Aorta (tissue), 5 donors: ENCODE measurements around the gene CCDC68. TPM values are rescaled to one million over a fixed set of nuclear protein-coding genes. Genes with fewer than 3 reads are reported as not detected.

Experiments
- ATAC-seq: fragments of 200-7000 bp; cut with Tn5 transposase; one replicate; pipeline ENCODE4 v1.9.1; 2022; ENCODE audit warnings: moderate library complexity; ENCODE audit not compliant: low FRiP score
- DNase-seq, 2 donors: peaks; one replicate each; pipeline ENCODE4 v3.0.0-alpha.2; 2020
- H3K27ac ChIP-seq, 2 donors: one replicate each; pipeline ENCODE4 v1.5.1; 2013; ENCODE audit warnings: low read length in 2 of 2, mild to moderate bottlenecking in 2 of 2, moderate library complexity in 2 of 2, control low read depth in 1 of 2, inconsistent platforms in 1 of 2, low read depth in 1 of 2
- H3K27me3 ChIP-seq, 2 donors: one replicate each; pipeline ENCODE4 v1.6.1; 2013; ENCODE audit warnings: control low read depth in 1 of 2, low read length in 1 of 2, mild to moderate bottlenecking in 1 of 2, moderate library complexity in 1 of 2; ENCODE audit not compliant: insufficient read depth in 2 of 2, control insufficient read depth in 1 of 2
- H3K36me3 ChIP-seq, 2 donors: one replicate each; pipeline ENCODE4 v1.6.1; 2013; ENCODE audit warnings: control low read depth in 1 of 2, low read length in 1 of 2, mild to moderate bottlenecking in 1 of 2; ENCODE audit not compliant: insufficient read depth in 2 of 2, control insufficient read depth in 1 of 2
- H3K4me1 ChIP-seq, 2 donors: one replicate each; pipeline ENCODE4 v1.6.1; 2013; ENCODE audit warnings: low read length in 2 of 2, control low read depth in 1 of 2, mild to moderate bottlenecking in 1 of 2, moderate library complexity in 1 of 2; ENCODE audit not compliant: insufficient read depth in 2 of 2, control insufficient read depth in 1 of 2
- H3K4me3 ChIP-seq, 2 donors: one replicate each; pipeline ENCODE4 v1.5.1; 2013; ENCODE audit warnings: low read length in 2 of 2, control low read depth in 1 of 2, mild to moderate bottlenecking in 1 of 2
- H3K9me3 ChIP-seq: one replicate; pipeline ENCODE4 v1.6.1; 2013; ENCODE audit warnings: mild to moderate bottlenecking, low read length; ENCODE audit not compliant: control insufficient read depth
- WGBS, 2 donors: extraction: QIAGEN DNeasy Blood & Tissue Kit; methylation state at CpG; one replicate each; pipeline ENCODE4 v1.1.7; 2013; 5-methylcytosine and 5-hydroxymethylcytosine counted together
- intact Hi-C, 2 donors: fragments of 100-400 bp; cut with DNase I; formaldehyde crosslinking; loops; one replicate each; pipeline versions ENCODE4 v1.14.2 to v1.15.0; 2022
- polyA plus RNA-seq, 2 donors: library from polyadenylated mRNA; stranded (reverse); fragments of 200-250 nt; gene quantifications; one replicate each; pipeline ENCODE4 v1.2.3, GENCODE V29; 2013
- total RNA-seq, 2 donors: library from RNA; stranded (reverse); fragmentation: NEBNext Ultra II Directional; extraction: Animal tissue kit (Norgen Biotek cat#: 25700); gene quantifications; one replicate each; pipeline ENCODE4 v1.2.1, GENCODE V29; 2021
- donor health status: healthy with polysubstance abuse.
- donor health status: Bipolar disorder and iron deficiency.
- donor health status: DM: no; HTN: no; CAD: no.
- donor health status: DM: no; HTN: no; CAD: no.
- donor health status: DM: yes; HTN: yes; CAD: no.

Gene CCDC68
- total and polyA plus RNA-seq, 4 donors: 1.9 to 9.4 (median 6.4) TPM

- DNase-seq: no peak
Measured at GRCh38 chr18:54967786-54968185, 8.5 kb upstream of the CCDC68 start.

DNA sequence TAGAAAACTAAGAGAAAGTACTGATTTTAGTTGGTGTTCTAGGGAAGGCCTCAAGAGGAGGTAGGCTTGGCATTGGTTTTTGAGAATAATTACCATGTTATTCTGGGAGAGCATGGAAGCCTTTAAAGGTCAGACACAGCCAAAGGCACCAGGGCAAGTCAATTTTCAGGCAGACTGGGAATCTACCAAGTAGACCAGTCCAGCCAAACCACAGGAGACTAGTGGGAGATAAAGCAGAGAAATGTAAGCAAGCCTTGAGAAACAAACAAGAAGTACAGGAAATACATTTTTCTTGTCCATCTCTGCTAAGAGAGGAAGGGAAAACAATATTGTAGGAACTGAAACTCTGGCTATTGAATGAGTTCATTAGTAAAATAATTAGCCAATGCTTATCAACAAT is 5.5 kb upstream of the CCDC68 start:
- ATAC-seq: no peak
- no peak overlapping the region for H3K4me3 ChIP-seq
- intact Hi-C loops: no loop called here
- H3K27ac ChIP-seq: no peak overlapping the region
- H3K27me3 ChIP-seq: no peaks in the 10 kb centered on the region
- DNase-seq: no peak
- no peaks in the 10 kb centered on the region for H3K9me3 ChIP-seq
- H3K36me3 ChIP-seq: no peaks in the 10 kb centered on the region
- H3K4me1 ChIP-seq: no peaks in the 10 kb centered on the region

More at GRCh38 chr18:54967786-54968185, 8.5 kb upstream of the CCDC68 start:
- Histone ChIP-seq H3K9me3 (no peaks in the 10 kb centered on the region), H3K27me3 (no peaks in the 10 kb centered on the region), H3K4me1 (no peaks in the 10 kb centered on the region), H3K4me3 (no peak overlapping the region), H3K36me3 (no peaks in the 10 kb centered on the region), H3K27ac (no peak overlapping the region)
- WGBS, 2 donors: 74 to 76% methylated on average over 4 of the region's 4 CpGs
- no peak for ATAC-seq
- intact Hi-C loops: no loop called here

DNA sequence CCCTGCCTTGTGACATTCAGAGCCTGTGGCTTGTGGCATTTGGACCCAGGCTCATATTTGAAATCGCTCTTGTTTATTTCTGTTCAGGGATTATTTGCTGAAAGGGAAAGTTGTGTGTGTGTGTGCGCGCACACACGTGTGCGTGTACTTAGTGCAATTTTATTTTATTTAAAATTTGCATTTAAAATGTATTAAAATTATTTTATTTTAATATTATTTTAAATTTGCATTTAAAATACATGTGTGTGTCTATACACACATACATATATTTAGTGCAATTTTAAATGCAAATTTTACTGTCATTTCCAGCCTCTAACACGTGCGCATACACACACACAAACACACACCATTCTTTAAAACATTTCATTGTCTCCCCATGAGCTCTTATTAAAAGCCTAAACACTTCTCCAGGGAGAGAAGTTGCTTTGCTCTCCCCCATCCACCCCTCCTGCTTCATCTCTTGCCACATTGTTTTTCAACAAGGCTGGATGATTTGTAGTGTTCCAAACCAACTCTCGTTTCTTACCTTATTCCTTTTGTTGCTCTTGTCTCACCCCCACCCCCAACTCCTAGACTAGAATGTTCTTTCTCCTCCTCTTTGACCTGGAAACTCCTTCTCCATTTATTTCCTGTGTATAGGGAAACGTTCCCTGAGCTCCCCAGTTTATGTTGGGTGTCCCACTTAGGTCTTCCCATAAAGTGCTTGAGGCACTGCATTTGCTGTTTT is 3.8 kb upstream of the CCDC68 start:
- H3K36me3 ChIP-seq: no peaks in the 10 kb centered on the region
- DNase-seq (no peak), ATAC-seq (no peak)
- no peaks in the 10 kb centered on the region for H3K27me3 ChIP-seq
- intact Hi-C loops: no loop called here
- no peak overlapping the region for H3K27ac ChIP-seq
- WGBS, 2 donors: 79 to 85% methylated on average over 9 of the region's 9 CpGs
- no peaks in the 10 kb centered on the region for H3K9me3 ChIP-seq
- H3K4me1 ChIP-seq: no peaks in the 10 kb centered on the region
- no peak overlapping the region for H3K4me3 ChIP-seq

GRCh38 chr18:54961868-54962267 is 2.6 kb upstream of the CCDC68 start:
- WGBS, 2 donors: 92 to 96% methylated on average over 4 of the region's 4 CpGs
- Histone ChIP-seq H3K27me3 (no peaks in the 10 kb centered on the region), H3K27ac (no peak overlapping the region), H3K4me3 (no peak overlapping the region), H3K36me3 (no peaks in the 10 kb centered on the region), H3K4me1 (no peaks in the 10 kb centered on the region), H3K9me3 (no peaks in the 10 kb centered on the region)
- ATAC-seq (no peak), DNase-seq (no peak)
- intact Hi-C loops: no loop called here

DNA sequence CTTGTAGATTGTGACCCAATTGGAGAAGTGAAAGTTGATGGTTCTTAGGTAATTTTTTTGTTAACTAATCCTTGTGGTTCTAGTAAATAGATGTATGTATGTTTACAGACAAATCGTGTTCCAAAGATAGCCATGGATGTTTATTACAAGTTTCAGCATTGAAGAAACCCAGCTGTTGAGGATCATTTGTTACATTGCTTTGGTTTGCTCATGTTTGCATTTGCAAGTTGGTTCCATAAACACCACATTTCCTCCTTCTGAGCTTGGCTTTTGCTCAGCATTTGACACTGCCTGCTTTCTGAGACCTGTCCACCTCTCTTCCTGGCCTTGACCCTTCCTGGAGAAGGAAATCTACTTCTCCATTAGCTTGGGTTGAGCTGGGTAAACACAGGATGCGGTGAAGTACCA is 1.8 kb upstream of the CCDC68 start:
- WGBS, 2 donors: 46 to 47% methylated on average over 2 of the region's 2 CpGs
- no peak overlapping the region for H3K4me3 ChIP-seq
- ATAC-seq: no peak
- H3K27me3 ChIP-seq: no peaks in the 10 kb centered on the region
- H3K36me3 ChIP-seq: no peaks in the 10 kb centered on the region
- intact Hi-C loops: no loop called here
- DNase-seq: no peak
- H3K4me1 ChIP-seq: no peaks in the 10 kb centered on the region
- no peaks in the 10 kb centered on the region for H3K9me3 ChIP-seq
- H3K27ac ChIP-seq: no peak overlapping the region

DNA sequence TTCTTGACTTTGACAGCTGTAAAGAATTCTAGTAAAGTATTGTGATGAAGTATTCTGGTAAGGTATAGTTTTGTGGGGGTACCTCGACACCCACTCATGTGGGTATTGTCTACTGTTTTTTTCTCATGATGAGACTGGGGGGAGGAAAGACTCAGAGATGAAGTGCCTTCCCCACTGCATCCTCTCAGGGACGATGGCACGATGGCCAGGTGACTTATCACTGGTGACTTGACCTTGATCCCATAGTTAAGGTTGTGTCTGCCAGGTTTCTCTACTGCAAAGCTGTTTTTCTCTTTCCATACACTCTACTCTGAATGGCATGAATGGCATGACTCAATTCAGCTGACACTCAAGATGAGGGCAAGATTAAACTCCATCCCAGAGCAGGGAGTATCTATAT is 936 bp upstream of the CCDC68 start:
- Histone ChIP-seq H3K9me3 (no peaks in the 10 kb centered on the region), H3K27me3 (no peaks in the 10 kb centered on the region), H3K4me3 (no peak overlapping the region), H3K4me1 (no peaks in the 10 kb centered on the region), H3K27ac (no peak overlapping the region), H3K36me3 (no peaks in the 10 kb centered on the region)
- intact Hi-C loops: no loop called here
- 88 to 94% methylated on average over 3 of the region's 3 CpGs for WGBS, 2 donors
- DNase-seq (no peak), ATAC-seq (no peak)

DNA sequence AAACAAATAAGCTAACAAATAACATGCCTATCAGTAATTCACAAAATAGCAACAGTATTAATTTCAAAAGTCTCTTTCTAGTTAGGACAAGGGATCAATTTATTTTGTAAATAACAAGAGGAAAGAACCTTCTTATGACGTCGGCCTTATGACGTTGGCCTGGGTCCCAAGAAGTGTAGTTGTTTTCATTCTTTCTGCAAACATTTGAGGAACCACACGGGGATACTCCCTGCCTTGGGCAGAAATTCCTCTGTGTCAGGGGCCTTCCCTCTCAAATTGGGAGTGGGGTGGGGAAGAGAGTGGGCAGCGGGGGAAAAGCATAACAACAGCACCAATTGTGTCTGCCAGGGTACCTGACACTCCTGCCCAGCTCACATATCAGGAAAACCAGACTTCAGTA is 1.3 kb downstream of the CCDC68 start:
- WGBS, 2 donors: 59 to 69% methylated on average over 5 of the region's 5 CpGs
- ATAC-seq (no peak), DNase-seq (no peak)
- Histone ChIP-seq H3K27ac (no peak overlapping the region), H3K36me3 (no peaks in the 10 kb centered on the region), H3K4me1 (no peaks in the 10 kb centered on the region), H3K4me3 (no peak overlapping the region), H3K27me3 (no peaks in the 10 kb centered on the region), H3K9me3 (no peaks in the 10 kb centered on the region)
- intact Hi-C loops: no loop called here

- DNase-seq (no peak), ATAC-seq (no peak)
- 66% methylated on average over 2 of the region's 2 CpGs for WGBS, 2 donors
- Histone ChIP-seq H3K27me3 (no peaks in the 10 kb centered on the region), H3K27ac (no peak overlapping the region), H3K9me3 (no peaks in the 10 kb centered on the region), H3K4me1 (no peaks in the 10 kb centered on the region), H3K36me3 (no peaks in the 10 kb centered on the region), H3K4me3 (no peak overlapping the region)
- intact Hi-C loops: no loop called here
Measured at GRCh38 chr18:54957296-54957832, 1.9 kb downstream of the CCDC68 start.

DNA sequence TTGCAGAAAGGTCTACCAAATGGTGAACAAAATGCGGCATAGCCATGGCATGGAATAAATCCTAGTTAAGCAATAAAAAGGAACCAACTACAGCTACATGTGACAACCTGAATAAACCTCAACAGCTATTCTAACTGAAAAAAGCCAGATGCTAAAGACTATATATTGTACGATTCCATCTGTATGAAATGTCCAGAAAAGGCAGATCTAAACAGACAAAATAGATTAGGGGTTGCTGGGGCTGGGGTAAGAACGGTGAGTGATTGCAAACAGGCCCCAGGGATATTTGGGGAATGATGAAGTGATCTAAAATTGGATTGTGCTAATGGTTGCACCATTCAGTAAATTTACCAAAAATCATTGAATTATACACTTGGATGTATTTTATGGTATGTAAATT is 2.8 kb downstream of the CCDC68 start:
- no peaks in the 10 kb centered on the region for H3K4me1 ChIP-seq
- ATAC-seq: no peak
- 57 to 64% methylated on average over 3 of the region's 3 CpGs for WGBS, 2 donors
- intact Hi-C loops: no loop called here
- no peak overlapping the region for H3K4me3 ChIP-seq
- H3K9me3 ChIP-seq: no peaks in the 10 kb centered on the region
- H3K36me3 ChIP-seq: no peaks in the 10 kb centered on the region
- no peak for DNase-seq
- H3K27ac ChIP-seq: no peak overlapping the region
- H3K27me3 ChIP-seq: no peaks in the 10 kb centered on the region
